NK-92 (cell line): ENCODE results near the gene ERLEC1.
"Not testable (repeated sequence)": the region's sequence is repeated elsewhere in the genome, so short reads cannot be mapped to it uniquely, and the experiment has no call there.

Experiments used
- DNase-seq: peaks from one replicate; lab custom pipeline; 2025; ENCODE audit not compliant: unreplicated experiment; lab: John Stamatoyannopoulos, UW

Gene ERLEC1

DNA sequence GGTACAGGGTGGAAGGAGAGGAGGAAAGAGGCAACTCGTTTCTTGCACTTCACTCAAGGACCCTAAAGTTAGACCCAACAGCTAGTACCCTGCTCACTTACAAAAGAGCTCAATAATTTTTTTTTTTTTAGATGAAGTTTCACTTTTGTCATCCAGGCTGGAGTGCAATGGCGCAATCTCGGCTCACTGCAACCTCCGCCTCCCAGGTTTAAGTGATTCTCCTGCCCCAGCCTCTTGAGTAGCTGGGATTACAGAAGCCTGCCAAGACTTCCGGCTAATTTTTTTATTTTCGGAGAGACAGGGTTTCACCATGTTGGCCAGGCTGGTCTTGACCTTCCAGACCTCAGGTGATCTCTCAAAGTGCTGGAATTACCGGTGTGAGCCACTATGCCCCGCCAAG, 4.2 kb upstream of the ERLEC1 start:
- DNase-seq, result no peak

DNA sequence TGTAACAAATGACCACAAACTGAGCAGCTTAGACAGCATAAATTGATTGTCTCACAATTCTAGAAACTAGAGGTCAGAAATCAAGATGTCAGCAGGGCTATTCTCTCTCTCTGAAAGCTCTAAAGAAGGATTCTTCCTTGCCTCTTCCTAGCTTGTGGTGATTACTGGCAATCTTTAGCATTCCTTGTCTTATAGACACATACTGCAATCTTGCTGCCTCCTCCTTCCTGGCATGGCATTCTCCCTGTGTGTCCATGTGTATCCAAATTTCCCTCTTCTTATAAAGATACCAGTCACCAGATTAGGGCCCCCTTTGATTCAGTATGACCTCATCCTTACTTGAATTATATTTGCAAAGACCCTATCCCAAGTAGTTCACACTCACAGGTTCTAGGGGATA, 2.4 kb upstream of the ERLEC1 start:
- no peak for DNase-seq

DNA sequence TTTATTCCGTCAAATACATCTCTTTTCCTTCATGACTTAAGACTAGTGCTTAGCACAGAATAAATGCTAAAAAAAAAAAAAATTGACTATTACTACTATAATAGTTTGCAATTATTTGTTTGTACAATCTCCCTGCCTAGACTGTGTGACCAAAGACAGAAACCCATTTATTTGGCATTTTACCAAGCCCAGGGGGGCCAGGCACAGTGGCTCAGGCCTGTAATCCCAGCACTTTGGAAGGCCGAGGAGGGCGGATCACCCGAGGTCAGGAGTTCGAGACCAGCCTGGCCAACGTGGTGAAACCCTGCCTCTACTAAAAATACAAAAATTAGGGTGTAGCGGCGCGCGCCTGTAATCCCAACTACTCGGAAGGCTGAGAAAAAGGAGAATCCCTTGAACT, 1.5 kb upstream of the ERLEC1 start:
- DNase-seq, result no peak

DNA sequence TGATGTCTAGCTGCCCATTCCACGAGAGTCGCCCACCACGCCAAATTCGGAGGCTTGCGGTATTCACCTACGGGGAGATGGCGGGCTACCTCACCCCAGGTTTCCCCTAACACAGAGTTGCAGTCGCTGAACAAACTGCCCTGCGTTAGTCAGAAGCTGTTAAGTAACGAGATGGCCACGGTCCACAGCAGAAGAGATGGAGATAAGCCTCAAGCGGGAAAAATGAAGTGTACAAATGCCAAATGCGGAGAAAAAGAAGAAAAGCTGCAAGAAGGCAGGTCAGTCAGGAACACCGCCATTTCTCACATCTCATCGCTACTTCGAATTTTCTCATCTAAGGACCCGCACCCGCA, 516 bp upstream of the ERLEC1 start:
- no peak for DNase-seq

DNA sequence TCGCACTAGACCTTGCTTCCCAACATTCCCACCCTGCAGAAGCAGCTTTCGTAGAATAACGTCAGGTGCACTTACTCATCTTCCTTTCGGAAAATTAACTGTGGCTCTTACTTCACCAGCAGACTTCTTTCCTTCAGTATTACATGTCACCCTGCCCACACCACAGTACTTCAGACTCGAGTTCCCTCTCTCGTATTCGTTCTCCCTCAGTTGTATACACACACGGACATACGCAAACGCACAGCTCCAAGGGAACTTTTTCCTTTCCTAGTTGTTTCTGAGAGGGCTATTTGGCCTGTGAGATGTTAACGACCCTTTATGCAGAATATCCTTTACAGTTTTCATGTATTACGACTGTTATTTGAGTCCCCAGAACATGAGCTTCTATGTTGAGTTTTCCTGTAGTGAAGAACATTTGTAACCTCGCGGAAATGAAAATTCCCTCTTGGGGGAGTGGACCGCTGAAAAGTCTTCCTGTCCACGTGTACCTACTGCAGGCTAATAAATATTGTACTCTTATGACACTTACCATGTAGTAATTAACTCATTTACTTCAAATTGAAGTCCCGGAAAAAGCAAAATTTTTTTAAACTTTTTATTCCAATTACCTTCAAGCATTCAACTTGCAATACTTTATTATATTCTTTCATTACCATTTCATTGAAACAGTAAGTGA, 908 bp downstream of the ERLEC1 start:
- no peak for DNase-seq

DNA sequence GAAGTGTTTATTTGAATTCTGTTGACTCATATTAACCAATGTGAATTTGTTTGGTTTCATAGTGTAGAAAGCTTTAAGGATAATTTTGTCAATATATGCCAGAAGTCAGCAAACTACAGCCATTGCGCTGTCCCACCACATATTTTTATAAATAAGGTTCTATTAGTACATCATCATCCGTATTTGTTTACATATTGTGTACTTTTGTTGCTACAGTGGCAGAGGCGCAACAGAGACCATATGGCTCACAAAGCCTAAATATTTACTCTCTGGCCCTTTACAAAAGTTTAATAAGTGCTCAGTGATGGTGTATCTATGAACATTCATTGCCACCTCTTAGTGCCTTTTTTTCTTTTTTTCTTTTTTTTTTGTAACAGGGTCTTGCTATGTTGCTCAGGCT, 6.4 kb downstream of the ERLEC1 start:
- no peak for DNase-seq

DNA sequence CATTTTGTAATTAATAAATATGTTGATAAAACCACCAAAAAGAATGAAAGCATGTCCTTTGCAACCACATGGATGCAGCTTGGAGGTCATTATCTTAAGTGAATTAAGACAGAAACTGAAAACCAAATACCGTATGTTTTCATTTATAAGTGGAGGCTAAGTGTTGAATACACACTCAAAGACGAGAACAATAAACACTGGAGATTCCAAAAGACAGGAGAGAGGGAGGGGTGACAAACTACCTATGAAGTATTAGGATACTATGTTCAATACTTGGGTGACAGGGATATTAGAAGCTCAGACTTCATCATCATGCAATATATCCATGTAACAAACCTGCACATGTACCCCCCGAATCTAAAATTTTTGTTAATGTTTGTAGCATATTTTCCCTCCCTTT, 7.0 kb downstream of the ERLEC1 start:
- DNase-seq, result no peak

DNA sequence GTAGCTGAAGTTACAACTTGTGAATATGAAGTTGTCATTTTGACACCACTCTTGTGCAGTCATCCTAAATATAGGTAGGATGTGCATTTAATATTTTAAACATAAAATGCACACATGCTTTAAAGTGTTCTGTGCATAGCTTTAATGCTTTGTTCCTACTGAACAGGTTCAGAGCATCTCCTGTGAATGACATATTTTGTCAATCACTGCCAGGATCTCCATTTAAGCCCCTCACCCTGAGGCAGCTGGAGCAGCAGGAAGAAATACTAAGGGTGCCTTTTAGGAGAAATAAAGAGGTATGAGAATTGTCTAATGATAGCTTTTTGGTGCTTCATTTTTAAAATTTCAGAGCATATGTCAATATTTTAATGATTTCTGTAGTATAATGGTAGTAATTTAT, 14.7 kb downstream of the ERLEC1 start:
- DNase-seq, result no peak

DNA sequence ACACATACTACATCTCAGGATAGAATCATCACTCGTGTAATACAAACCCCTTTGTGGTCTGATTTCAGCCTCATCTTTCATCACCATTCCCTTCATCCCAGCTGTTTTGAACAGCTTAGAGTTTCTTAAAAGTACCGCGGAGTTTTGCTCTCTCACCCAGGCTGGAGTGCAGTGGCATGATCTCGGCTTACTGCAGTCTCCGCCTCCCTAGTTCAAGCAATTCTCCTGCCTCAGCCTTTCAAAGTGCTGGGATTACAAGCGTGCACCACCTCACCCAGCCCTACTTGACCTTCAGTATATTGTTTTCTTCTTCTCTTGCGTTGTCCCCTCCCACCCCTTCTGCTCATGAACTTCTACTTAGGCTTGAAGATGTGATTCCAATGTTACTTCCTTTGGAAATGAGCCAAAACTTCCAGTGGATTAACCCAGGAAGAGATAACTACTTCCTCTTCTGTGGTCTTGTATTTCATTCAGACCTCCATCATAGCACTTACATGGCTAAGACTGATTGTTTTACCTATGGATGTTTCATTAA, 15.8 kb downstream of the ERLEC1 start:
- no peak for DNase-seq

DNA sequence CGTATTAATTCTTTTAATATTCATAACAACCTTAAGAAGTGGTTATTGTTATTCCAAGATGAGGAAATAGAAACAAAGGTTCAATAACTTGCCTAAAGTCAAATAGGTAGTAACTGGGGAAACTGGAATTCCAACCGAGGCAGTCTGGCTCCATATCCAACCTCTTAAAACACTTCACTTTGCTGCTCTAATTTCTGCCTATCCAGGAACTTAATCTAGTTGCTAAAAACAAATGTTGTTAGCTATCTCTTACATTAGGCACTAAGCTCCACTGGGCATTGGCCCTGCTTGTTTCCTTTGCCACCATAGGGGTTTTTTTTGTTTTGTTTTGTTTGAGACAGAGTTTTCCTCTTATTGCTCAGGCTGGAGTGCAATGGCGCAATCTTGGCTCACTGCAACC, 24.8 kb downstream of the ERLEC1 start:
- no peak for DNase-seq

DNA sequence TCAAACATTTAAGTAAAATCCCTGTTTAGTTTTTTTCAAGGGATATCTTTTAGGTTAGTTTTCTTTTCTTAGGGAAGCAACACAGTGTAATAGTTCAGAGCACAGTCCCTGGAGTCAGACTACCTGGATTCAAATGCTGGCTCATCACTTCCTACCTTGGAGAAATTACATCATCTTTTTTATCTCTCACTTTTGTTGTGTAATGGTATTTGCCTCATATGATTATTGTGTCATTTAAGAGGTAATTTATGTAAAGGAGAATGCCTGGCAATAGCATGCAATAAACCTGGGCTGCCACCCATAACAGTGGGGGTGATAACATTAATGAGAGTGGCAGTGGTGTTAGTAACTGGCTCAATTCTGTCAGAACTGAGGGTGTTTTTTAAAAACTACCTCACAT, 26.3 kb downstream of the ERLEC1 start:
- no peak for DNase-seq

DNA sequence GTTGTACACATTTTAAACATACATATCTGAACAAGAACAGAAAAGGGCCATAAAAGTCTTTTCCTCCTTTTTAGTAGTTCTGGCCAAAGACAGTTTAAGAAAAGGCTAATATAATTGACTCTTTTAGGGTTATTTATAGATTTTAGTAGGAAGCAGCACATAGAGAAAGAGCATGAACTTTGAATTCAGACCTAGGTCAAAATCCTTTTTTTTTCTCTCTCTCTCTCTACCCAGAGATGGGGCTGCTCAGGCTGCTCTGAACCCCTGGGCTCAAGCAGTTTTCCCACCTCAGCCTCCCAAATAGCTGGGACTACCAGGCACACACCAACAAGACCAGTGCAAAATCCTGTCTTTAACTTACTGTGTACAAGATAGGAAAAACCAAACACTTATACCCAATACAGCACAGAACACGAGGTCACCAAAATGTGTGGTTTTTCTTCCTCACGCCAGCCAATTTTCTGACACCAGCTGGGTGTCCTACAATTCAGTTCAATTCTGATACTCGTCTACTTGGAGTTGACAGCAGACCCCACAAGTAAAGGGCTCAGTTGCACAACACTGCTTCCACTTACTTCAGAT, 32.1 kb downstream of the ERLEC1 start:
- DNase-seq, result no peak

DNA sequence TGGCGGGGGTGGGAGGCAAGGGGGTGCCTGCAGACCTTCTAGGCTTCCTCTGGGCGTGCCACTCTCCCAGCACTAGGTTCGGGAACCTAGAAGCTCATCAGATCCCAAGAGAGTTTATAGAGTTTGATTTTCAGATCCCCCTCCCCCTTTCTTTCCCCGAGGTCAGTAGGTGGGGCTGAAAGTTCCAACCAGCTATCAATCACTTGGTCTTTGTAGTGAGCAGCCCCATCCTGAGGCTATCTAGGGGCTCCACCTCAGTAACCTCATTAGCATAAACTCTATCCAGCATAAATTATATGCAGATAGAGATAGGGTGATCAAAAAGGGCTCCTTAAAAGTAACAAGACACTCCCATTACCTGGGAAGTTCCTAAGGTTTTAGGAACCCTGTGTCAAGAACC, 32.8 kb downstream of the ERLEC1 start:
- DNase-seq, result no peak

DNA sequence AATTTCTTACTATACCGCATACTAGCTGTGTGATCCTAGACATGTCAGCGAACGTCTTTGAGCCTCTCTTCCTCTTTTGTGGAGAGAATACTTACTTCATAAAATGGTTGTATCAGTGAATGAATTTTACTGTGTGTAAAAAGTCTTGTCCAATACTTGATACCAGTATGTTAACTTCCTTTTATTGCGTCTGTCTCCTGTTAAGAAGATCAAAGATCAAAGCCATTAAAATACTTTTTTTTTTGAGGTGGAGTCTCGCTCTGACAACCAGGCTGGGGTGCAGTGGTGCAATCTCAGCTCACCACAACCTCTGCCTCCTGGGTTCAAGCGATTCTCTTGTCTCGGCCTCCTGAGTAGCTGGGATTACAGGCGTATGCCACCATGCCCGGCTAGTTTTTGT, 33.2 kb downstream of the ERLEC1 start:
- DNase-seq, result no peak

DNA sequence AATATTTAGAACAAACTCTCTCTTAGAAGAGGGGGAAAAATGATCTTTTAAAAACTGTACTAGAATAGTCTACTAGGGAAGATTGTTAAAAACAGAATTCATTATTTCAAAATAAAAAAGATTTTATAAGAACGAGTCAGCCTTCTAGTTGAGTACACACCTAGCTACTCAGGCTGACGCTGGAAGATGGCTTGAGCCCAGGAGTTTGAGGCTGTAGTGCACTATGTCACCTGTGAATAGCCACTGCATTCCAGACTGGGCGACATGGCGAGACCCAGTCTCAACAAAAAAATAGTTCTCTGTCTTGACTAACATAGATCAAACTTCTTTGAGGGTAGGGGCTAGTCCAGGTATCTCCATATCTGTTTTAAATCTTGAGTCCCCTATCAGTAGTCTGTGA, 33.9 kb downstream of the ERLEC1 start:
- DNase-seq, result no peak

DNA sequence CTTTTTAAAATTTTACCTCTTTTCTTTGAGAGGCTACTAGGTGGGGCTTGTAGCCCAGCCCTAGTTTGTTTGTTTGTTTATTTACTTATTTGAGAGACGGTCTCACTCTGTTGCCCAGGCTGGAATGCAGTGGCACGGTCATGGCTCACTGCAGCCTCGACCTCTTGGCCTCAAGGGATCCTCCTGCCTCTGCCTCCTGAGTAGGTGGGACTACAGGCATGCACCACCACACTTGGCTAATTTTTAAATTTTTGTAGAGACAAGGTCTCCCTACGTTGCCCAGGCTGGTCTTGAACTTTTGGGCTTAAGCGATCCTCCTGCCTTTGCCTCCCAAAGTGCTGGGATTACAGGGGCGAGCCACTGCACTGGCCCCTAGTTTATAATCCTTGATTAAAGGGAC, 35.0 kb downstream of the ERLEC1 start:
- DNase-seq, result no peak

DNA sequence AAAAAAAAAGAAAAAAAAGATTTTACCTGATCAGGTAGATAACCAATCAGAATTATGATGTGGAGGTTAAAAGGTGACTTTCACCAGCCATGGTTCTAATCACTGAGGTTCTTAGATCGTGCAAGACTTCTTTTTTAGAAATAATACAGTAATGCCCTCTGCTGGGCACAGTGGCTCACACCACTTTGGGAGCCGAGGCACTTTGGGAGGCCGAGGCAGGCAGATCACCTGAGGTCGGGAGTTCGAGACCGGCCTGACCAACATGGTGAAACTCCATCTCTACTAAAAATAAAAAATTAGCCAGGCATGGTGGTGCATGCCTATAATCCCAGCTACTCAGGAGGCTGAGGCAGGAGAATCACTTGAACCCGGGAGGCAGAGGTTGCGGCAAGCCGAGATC, 36.8 kb downstream of the ERLEC1 start:
- DNase-seq, result not testable (repeated sequence)

DNA sequence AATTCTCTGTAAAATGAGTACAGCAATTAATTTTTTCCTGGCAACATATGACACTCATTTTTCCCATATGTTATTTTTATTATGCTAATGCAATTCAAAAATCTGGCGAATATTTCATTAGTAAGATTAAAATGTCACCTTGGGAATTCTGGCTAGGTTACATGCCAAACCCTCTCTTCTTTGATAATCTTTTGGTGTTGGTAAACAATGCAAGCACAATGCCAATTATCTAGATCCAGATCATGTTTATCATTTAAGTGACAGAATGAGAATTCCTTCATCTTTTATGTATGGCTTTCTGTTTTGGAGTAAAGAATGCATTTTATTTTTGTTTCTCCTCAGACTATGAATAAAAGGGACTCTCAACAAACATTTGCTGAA, 39.2 kb downstream of the ERLEC1 start:
- no peak for DNase-seq

DNA sequence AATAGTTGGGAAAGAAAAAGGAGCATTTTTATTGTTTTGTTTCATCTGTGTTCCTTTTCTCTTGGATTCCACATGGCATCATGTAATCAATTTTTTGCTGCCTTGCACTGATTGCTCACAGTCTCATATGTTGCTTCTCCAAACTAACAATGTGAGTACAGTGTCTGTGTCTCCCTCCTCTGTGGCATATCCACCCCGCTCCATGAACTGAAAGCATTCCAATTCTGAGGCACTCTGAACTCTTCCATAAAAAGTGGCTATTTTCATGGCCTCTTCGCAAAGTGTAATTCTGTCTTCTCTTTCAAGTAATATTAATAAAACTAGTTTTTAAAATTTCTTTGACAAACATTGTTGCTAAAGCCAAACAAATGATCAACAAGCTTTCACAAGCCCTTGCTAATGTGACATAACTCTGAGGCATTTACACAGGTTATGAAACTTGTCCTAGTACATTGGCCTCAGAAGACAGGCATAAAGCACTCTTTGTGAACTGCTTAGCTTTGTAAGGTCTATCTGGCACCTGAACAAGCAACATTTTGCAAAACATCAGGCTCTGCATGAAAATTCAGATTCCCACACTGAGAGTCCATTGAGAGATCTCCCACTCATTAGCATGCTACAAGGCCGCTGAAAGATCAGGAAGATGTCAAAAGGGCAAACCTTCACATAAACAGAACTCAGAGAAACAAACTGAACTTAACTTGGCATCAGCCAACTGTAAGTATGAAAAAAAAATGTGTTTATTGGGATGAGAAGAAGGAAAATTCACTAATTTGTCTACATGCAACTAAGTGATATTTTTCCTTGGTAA, 39.9 kb downstream of the ERLEC1 start:
- DNase-seq, result no peak

DNA sequence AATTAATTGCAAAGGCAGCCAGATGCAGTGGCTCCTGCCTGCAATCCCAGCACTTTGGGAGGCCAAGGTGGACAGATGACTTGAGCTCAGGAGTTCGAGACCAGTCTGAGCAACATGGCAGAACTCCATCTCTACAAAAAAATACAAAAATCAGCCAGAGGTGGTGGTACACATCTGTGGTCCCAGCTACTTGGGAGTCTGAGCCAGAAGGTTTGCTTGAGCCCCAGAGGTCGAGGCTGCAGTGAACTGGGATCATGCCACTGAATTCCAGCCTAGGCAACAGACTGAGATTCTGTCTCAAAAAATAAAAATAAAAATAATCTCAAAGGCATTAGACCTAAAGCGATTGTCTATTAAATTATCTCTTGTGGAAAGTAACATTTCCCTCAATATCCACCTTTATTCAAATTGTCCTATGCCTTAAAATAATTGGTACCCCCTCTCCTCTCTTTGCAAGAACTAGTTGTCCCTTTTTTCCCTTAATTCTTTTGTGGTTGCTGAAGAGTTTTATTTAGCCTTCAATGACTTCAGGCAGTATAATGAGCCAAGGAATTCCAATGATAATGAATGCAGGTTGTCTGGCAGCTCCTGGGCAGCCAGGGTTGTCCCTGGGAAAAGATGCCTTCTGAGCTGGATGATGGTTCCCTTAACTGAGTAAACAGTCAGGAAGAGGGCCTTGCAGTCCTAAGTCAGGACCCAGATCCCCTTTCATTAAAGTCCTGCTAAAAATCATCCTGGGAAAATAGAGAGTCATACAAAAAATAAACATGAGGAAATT, 40.7 kb downstream of the ERLEC1 start:
- no peak for DNase-seq

DNA sequence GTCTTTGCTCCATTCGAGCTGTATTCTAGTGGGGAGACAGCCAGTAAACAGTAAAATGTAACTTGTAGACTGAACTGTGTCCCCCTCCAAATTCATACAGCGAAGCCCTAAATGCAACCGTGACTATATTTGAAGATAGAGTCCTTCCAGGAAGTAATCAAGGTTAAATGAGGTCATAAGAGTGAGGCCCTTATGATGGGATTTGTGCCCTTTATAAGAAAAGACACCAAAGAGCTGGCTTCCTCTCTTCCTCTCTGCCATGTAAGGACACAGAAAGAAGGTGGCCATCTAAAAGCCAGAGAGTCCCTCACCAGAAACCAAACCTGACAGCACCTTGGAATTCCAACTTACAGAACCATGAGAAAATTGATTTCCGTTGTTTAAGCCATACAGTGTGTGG, 41.5 kb downstream of the ERLEC1 start:
- DNase-seq, result no peak
